PC-3 (cell line): Measurements from ENCODE around the gene IRGC.

Experiments
- EZH2 ChIP-seq: fragments of 300-600 bp; sonication (generic); IDR thresholded peaks from one replicate; pipeline ENCODE4 v1.6.1; 2017; ENCODE audit warnings: antibody characterized with exemption, mild to moderate bottlenecking, low read length; ENCODE audit not compliant: unreplicated experiment
- TF ChIP-seq, protein P1 (sequence below): fragments of 300-600 bp; sonication (generic); conservative IDR thresholded peaks from 2 replicates; pipeline ENCODE4 v1.5.1; 2017; ENCODE audit warnings: antibody characterized with exemption, low read depth, mild to moderate bottlenecking, low read length

DNA sequence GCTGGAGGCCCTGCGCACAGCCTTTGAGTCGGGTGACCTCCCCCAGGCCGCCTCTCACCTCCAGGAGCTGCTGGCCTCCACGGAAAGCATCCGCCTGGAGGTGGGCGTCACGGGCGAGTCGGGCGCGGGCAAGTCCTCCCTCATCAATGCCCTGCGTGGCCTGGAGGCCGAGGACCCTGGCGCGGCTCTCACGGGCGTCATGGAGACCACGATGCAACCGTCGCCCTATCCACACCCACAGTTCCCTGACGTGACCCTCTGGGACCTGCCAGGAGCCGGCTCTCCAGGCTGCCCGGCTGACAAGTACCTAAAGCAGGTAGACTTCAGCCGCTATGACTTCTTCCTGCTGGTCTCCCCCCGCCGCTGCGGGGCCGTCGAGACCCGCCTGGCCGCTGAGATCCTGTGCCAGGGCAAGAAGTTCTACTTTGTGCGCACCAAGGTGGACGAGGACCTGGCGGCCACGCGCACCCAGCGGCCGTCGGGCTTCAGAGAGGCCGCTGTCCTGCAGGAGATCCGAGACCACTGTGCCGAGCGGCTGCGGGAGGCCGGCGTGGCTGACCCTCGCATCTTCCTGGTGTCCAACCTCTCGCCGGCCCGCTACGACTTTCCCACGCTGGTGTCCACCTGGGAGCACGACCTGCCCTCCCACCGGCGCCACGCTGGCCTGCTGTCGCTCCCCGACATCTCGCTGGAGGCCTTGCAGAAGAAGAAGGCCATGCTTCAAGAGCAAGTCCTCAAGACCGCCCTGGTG lies 2.9 kb downstream of the IRGC start:
- TF ChIP-seq, protein P1, sequence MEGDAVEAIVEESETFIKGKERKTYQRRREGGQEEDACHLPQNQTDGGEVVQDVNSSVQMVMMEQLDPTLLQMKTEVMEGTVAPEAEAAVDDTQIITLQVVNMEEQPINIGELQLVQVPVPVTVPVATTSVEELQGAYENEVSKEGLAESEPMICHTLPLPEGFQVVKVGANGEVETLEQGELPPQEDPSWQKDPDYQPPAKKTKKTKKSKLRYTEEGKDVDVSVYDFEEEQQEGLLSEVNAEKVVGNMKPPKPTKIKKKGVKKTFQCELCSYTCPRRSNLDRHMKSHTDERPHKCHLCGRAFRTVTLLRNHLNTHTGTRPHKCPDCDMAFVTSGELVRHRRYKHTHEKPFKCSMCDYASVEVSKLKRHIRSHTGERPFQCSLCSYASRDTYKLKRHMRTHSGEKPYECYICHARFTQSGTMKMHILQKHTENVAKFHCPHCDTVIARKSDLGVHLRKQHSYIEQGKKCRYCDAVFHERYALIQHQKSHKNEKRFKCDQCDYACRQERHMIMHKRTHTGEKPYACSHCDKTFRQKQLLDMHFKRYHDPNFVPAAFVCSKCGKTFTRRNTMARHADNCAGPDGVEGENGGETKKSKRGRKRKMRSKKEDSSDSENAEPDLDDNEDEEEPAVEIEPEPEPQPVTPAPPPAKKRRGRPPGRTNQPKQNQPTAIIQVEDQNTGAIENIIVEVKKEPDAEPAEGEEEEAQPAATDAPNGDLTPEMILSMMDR: no peak
- no peak for TF ChIP-seq EZH2
